ENCODE results near the gene PHYKPL.
"Not testable (repeated sequence)": the region's sequence is repeated elsewhere in the genome, so short reads cannot be mapped to it uniquely, and the experiment has no call there.

The PHYKPL gene

GRCh38 chr5:178261666-178262600, 29.3 kb upstream of the PHYKPL start:
- DNase-seq = no peak

GRCh38 chr5:178259623-178260536, 27.3 kb upstream of the PHYKPL start:
- peak; percentile 17 to 46 (median 21) for DNase-seq

DNA sequence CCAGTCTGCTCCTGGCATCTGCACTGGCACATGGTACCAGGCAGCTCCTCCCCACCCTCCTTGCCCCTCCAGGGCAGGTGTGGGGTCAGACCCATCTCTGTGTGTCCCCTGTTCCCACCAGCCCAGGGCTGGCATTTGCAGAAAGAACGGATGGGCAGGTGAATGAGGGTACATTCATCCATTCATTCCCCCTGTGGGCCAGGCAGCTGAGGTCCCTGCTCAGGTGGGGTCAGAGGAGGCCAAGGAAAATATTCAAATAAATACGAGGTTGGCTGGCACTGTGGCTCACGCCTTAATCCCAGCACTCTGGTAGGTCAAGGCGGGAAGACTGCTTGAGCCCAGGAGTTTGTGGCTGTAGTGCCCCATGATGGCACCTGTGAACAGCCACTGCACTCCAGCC, 25.0 kb upstream of the PHYKPL start:
- no peak for DNase-seq

DNA sequence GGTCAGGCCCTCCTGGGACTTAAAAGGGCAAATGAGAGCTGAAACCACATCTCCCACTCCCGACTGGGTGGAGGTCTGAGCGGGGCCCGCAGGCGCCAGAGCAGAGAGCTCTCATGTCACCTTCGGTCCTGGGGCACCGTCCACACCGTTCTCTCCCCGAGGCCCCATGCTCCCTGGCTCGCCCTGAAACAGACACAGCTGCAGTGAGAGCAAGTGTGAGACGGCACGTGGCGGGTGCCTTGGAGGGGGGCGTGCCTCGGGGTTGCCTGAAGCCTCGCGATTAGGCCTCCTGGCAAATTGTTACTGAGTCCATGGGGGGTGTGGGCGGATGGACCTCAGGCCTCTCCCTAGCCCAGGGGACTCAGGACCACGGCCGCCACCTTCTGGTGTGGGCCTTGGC, 24.1 kb upstream of the PHYKPL start:
- DNase-seq = no peak

DNA sequence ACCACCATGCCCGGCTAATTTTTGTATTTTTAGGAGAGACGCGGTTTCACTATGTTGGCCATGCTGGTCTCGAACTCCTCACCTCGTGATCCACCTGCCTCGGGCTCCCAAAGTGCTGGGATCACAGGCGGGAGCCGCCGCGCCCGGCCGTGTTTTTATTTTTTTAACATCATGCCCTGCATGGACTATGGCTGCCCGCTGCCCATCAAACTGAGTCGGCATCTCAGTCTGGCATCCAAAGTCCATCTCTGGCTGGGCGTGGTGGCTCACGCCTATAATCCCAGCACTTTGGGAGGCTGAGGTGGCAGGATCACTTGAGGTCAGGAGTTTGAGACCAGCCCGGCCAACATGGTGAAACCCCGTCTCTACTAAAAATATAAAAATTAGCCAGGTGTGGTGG, 21.0 kb upstream of the PHYKPL start:
- not testable (repeated sequence) for DNase-seq

GRCh38 chr5:178252258-178252657, 19.7 kb upstream of the PHYKPL start:
- no peak for DNase-seq

DNA sequence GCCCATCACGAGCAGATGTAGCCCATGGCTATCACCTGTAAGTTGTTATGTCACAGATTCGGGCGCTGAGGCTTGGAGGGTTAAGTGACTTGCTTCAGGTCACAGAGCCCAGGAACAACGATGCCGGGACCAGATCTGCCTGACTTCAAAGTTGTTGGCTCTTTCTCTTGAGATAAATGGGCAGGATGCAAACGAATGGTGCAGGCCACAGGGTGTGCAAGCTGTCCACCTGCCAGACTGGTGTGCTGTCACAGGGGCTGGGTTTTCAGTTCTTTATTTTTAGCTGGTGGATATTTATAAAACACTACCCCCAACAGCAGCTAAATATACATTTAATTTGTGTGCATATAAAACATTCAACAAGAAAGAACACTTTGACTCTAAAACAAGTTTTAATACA, 17.7 kb upstream of the PHYKPL start:
- no peak for DNase-seq

DNA sequence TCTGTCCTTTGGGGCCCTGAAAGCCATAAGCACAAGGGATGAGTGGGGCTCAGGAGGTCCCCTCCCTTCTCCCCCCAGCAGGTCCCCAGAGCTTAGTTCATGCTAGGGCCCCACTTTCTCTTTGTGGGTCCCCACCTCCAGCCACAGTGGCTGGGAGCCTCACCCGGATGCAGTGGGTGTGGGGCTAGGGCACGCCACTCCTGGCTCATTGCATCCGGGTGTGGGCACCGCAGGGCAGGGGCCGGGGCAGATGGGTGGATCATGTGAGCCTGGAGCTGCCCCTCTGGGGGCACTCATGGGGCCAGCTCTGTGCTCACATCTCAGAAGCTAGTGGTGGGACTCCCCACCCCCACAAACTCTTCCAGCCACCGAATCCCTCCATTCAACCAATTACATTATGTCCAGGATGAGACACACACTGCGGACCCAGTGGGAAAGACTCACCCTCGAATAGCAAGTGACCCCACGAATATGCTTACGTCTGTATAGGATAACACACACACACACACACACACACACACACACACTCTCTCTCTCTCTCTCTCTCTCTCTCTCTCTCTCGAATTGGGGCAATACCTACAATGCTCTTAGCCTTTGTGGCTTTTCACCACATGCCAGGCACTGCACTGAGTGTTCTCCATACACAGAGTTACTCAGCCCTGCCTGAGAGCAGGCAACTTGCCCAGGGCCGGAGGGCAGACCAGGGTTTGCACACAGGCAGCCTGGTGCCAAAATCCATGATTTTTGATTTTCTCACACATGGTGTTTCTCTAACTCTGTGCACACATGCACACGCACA, 16.8 kb upstream of the PHYKPL start:
- DNase-seq = no peak

DNA sequence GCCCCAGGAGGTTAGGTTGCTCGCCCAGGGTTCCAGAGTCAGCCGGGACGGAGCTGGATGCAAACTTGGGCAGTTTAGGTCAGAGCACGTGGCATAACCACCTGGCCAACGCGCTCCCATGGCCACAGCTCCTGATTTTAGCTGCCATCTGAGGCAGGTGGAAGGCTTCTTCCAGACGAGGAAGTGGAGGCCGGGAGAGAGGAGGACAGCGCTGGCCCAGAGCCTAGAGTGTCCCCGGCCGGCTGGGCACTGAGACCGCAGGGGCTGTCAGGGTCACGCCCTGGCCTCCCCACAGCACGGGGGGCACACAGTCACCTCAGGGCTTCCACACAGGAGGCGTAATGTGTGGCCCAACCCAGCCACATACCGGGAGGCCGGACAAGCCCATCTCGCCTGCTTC, 16.1 kb upstream of the PHYKPL start:
- DNase-seq = no peak

- no peak for DNase-seq
Measured at GRCh38 chr5:178247481-178248456, 15.2 kb upstream of the PHYKPL start.

DNA sequence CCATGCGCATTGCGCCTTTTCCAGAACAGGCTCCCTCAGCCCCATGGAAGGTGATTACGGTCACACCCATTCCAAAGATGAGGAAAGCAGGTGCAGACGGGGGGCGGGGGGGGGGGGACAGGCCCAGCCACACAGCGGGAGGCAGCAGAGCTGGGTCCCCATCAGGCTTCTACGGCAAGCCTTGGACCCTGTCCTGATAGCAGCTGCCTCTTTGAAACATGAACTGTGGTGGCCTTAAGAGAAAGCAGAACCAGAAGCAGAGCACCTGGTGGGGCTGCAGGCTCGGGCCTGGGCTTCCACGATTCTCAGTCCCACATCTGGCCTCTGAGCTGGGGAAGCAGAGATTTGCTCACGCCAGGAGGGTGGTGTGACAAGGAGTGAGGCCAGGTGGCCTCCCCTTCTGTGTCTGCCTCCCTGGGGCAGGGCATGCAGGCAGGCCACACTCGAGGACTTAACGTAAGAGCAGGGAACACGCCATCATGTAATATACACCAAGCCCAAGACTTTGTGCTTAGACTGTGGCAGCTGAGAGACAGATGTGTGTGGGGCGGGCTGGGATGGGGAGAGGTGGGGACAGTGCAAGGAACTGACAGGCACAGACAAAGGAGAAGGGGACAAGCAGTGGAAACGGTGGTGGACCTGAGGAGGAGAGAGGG, 14.2 kb upstream of the PHYKPL start:
- no peak for DNase-seq

- DNase-seq = no peak
Measured at GRCh38 chr5:178245389-178245788, 12.8 kb upstream of the PHYKPL start.

GRCh38 chr5:178244576-178244975, 12.0 kb upstream of the PHYKPL start:
- peak in 1 of 3 donors; percentile 26 for DNase-seq

DNA sequence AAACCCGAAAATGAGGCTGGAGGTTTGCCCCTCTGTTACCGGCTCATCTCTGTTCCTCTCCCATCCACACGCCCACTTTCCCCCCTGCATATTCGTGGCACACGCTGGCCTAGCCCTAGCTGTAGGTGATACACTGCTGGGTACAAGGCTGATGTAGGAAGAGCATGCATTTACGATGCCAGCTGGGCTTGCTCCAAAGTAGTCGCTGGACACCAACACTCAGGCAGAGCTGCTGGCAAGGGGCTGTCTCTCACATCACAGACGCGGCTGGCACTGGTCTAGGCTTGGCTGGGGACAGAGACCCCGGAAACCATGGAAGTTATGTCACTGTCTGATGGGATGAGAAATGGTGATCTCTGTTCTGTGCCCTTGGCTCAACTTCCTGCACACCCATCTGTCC, 9.8 kb upstream of the PHYKPL start:
- no peak for DNase-seq

DNA sequence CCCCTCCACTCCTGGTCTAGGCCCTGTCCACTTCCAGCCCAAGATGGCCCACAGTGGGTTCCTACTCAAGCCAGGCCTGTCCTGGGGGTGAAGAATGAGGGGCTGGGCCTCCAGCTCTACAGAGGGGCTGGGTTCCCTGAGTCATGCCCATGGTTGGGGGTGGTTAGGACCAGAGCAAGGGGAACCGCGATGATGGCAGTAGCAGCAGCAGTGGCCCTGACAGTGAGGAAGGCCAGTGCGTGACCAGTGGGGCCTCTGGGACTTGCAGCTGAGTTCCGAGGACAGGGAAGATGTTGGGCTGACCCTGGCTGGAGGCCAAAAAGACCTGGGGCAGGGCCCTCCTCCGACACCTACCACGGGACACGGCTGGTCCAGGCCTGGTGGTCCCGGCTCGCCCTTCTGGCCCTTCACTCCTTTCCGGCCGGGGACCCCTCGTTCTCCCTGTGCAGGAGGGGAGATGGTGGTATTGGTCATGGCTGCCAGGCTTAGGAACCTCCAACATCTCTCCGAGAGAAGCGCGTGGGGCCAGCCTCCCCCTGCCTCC, 9.2 kb upstream of the PHYKPL start:
- DNase-seq = peak in 2 of 3 donors; percentile 25 to 42

DNA sequence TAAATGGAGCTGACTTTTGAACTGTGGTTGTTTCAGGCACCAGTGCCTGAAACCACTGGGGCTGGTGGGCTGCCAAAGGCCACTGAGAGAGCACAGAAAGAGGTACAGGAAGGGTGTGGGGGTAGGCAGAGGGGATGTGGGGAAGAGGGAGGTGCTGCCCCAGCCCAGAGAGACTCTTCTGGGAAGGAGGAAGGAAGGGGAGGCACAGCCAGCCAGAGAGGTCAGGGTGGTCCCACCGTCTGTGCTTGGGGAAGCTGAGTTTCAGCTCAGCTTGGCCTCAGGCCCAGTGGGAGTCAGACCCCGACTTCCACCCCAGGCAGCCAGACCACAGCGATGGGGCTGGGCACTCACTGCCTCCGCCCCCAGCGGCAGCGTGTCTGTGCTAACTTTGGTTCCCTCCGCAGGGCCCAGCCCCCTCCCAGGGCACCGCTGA, 8.6 kb upstream of the PHYKPL start:
- no peak for DNase-seq

- DNase-seq = no peak
Measured at GRCh38 chr5:178240766-178241165, 8.2 kb upstream of the PHYKPL start.

- DNase-seq = no peak
Measured at GRCh38 chr5:178240341-178240741, 7.7 kb upstream of the PHYKPL start.

- DNase-seq = peak; percentile 58 to 66 (median 60)
Measured at GRCh38 chr5:178239626-178240301, 7.2 kb upstream of the PHYKPL start.
